A673 (cell line): ENCODE results near the gene MLPH. TPM values are rescaled to one million over a fixed set of nuclear protein-coding genes. Genes with fewer than 3 reads are reported as not detected.
A peak's percentile ranks its signal among the peaks of the same experiment; 100 is the strongest.
"Not testable (repeated sequence)": the region's sequence is repeated elsewhere in the genome, so short reads cannot be mapped to it uniquely, and the experiment has no call there.

Experiments
- BruUV-seq: library from RNA; stranded (reverse); fragments of 400-500 nt; replicated peaks from 2 replicates; lab custom pipeline; 2021; lab: Mats Ljungman, UMichigan
- CTCF ChIA-PET: fragments of 300-600 bp; sonication (Branson Sonifier 250); formaldehyde crosslinking; loops from one replicate; lab custom pipeline; 2022; ENCODE audit warnings: antibody characterized with exemption; lab: Charles Lee
- POLR2A ChIA-PET: fragments of 300-600 bp; sonication (Branson Sonifier 250); formaldehyde crosslinking; loops from one replicate; lab custom pipeline; 2022; ENCODE audit warnings: antibody characterized with exemption; ENCODE audit not compliant: low non-redundant PET; lab: Charles Lee
- DNase-seq: peaks from one replicate; pipeline ENCODE4 v3.0.0-alpha.2; 2015; ENCODE audit warnings: low spot score
- H3K27ac ChIP-seq: fragments of 200-600 bp; sonication (generic); 2 replicates; pipeline ENCODE4 v1.5.1; 2016; ENCODE audit warnings: mixed run types, low read depth, mild to moderate bottlenecking, mixed read lengths, antibody characterized with exemption, low read length; ENCODE audit not compliant: poor library complexity, severe bottlenecking
- H3K27me3 ChIP-seq: fragments of 200-600 bp; sonication (generic); replicated peaks from 2 replicates; pipeline ENCODE4 v1.6.1; 2017; ENCODE audit warnings: mixed run types, low read depth, mild to moderate bottlenecking, mixed read lengths, antibody characterized with exemption, low read length; ENCODE audit not compliant: insufficient read depth, poor library complexity
- H3K36me3 ChIP-seq: fragments of 200-600 bp; sonication (generic); 2 replicates; pipeline ENCODE4 v1.6.1; 2016; ENCODE audit warnings: mixed run types, mild to moderate bottlenecking, mixed read lengths, antibody characterized with exemption, low read length; ENCODE audit not compliant: insufficient read depth, poor library complexity, severe bottlenecking
- H3K4me1 ChIP-seq: fragments of 200-600 bp; sonication (generic); 2 replicates; pipeline ENCODE4 v1.6.1; 2017; ENCODE audit warnings: mixed run types, mild to moderate bottlenecking, mixed read lengths, antibody characterized with exemption, low read length; ENCODE audit not compliant: insufficient read depth, poor library complexity, severe bottlenecking
- H3K4me3 ChIP-seq: fragments of 200-600 bp; sonication (generic); 2 replicates; pipeline ENCODE4 v1.5.1; 2016; ENCODE audit warnings: low read depth, mixed run types, mild to moderate bottlenecking, mixed read lengths, low read length; ENCODE audit not compliant: poor library complexity, severe bottlenecking
- H3K9me3 ChIP-seq: fragments of 200-600 bp; sonication (generic); 2 replicates; pipeline ENCODE4 v1.6.1; 2016; ENCODE audit warnings: mixed run types, low read depth, mild to moderate bottlenecking, mixed read lengths, antibody characterized with exemption, low read length; ENCODE audit not compliant: poor library complexity, severe bottlenecking
- EZH2 ChIP-seq: fragments of 200-600 bp; sonication (generic); IDR thresholded peaks from 2 replicates; pipeline ENCODE4 v1.6.1; 2017; ENCODE audit warnings: borderline replicate concordance, low read depth, mild to moderate bottlenecking, mixed read lengths, antibody characterized with exemption, low read length; ENCODE audit not compliant: poor library complexity, severe bottlenecking
- intact Hi-C: fragments of 100-400 bp; cut with micrococcal nuclease; formaldehyde crosslinking; loops from one replicate; pipeline ENCODE4 v1.10.0; 2022; ENCODE audit not compliant: unreplicated experiment
- total RNA-seq: library from RNA; stranded (reverse); gene quantifications from 2 replicates; pipeline ENCODE4 v1.2.3, GENCODE V29; 2021
- TF ChIP-seq, protein P1 (sequence below): fragments of 300-800, 200-600 bp; sonication (generic); conservative IDR thresholded peaks from 2 replicates; pipeline ENCODE4 v1.5.1; 2017; ENCODE audit warnings: low read depth, mild to moderate bottlenecking, antibody characterized with exemption, low read length, moderate library complexity, mixed read lengths

MLPH gene
- total RNA-seq, 1 experiment from 2014 or later: not detected

DNA sequence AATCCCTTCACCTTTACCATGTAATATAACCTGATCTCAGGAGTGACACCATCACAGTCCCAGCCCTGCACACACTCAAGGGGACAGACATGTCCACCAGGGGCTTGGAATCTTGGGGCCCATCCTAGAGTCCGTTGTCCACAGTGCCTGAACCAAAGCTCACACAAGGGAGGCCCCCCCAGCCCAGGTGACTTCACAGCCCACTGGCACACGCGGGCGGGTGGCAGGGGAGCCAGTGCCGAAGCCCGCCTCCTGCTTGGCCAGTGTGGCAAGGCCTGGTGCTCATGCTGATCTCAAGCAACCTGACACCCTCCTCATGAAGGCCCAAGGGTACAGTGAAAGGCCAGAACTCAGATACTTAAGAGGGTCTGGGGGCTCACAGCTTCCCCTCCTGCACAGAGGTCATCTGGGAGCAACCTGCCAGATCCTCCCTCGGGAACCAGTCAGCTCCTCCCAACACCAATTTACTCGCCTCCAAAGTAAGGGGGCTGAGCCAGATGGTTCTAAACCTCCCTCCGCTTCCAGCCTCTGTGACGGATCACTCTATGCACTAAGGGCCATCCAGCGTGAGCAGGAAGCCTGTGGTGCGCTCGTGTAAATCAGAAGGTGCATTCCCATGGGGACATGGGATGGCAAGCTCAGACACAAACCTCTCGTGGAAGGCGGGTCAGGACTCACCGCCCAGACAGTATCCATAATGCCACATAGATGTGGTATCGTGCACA, 106.7 kb downstream of the MLPH start:
- Histone ChIP-seq H3K4me3 (no peak overlapping the region), H3K9me3 (no peaks in the 10 kb centered on the region), H3K4me1 (peaks cover 14% of the 10 kb centered on the region), H3K27ac (no peak overlapping the region), H3K36me3 (no peaks in the 10 kb centered on the region), H3K27me3 (no peaks in the 10 kb centered on the region)
- DNase-seq: no peak
- ChIA-PET POLR2A (interaction anchor here (0.5 kb wide), 1 partner anchor 196 kb away, joined by 4 read pairs; no protein-coding TSS in a partner anchor), CTCF (no interaction called here)
- intact Hi-C loops: no loop called here
- no TSS peak for BruUV-seq
- no peak for TF ChIP-seq EZH2
- TF ChIP-seq, protein P1, sequence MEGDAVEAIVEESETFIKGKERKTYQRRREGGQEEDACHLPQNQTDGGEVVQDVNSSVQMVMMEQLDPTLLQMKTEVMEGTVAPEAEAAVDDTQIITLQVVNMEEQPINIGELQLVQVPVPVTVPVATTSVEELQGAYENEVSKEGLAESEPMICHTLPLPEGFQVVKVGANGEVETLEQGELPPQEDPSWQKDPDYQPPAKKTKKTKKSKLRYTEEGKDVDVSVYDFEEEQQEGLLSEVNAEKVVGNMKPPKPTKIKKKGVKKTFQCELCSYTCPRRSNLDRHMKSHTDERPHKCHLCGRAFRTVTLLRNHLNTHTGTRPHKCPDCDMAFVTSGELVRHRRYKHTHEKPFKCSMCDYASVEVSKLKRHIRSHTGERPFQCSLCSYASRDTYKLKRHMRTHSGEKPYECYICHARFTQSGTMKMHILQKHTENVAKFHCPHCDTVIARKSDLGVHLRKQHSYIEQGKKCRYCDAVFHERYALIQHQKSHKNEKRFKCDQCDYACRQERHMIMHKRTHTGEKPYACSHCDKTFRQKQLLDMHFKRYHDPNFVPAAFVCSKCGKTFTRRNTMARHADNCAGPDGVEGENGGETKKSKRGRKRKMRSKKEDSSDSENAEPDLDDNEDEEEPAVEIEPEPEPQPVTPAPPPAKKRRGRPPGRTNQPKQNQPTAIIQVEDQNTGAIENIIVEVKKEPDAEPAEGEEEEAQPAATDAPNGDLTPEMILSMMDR: no peak

DNA sequence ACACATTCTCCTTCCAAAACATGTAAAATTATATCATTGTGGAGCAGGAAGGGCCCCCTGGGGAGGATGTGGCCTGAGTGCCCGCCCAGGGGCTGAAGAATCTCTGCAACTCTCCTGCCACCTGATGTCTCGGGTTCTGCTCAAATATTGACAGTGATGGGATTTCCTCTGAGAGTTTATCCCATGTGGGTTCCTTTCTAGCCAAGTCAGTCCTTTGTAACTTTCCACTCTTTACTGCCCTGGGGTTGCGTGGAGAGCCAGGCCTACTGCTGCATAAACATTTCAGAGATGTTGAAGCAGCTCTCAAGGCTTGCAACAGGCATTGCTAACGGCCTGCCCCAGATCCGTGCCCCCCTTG, 107.4 kb downstream of the MLPH start:
- intact Hi-C loops: no loop called here
- H3K4me3 ChIP-seq: no peak overlapping the region
- TF ChIP-seq EZH2: no peak
- TF ChIP-seq, protein P1: no peak
- peak; percentile 33 for DNase-seq
- ChIA-PET POLR2A (interaction anchor here (0.5 kb wide), 1 partner anchor 195 kb away, joined by 4 read pairs; no protein-coding TSS in a partner anchor), CTCF (no interaction called here)
- H3K27ac ChIP-seq: no peak overlapping the region
- no peaks in the 10 kb centered on the region for H3K9me3 ChIP-seq
- no peaks in the 10 kb centered on the region for H3K27me3 ChIP-seq
- no TSS peak for BruUV-seq
- peaks cover 14% of the 10 kb centered on the region for H3K4me1 ChIP-seq
- no peaks in the 10 kb centered on the region for H3K36me3 ChIP-seq

DNA sequence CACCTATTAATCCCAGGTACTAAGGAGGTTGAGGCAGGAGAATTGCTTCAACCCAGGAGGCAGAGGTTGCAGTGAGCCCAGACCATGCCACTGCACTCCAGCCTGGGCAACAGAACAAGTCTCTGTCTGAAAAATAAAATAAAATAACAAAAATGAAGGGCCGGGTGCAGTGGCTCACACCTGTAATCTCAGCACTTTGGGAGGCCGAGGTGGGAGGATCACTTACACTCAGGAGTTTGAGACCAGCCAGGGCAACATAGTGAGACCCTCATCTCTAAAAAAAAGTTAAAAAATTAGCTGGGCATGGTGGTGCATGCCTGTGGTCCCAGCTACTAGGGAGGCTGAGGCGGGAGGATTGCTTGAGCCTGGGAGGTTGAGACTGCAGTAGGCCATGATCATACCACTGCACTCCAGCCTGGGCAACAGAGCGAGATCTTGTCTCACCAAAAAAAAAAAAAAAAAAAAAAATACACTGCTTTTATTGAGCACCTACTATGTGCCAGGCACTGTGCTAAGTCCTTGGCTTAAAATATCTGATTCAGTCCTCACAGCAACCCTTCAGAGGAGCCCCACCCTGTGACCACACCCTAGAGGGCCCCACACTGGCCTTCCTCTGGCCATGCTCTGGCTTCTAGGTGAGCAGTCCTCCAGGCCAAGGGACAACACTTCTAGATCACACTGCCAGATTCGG, 108.9 kb downstream of the MLPH start:
- H3K4me1 ChIP-seq: peaks cover 23% of the 10 kb centered on the region
- H3K27ac ChIP-seq, intact Hi-C loops, H3K9me3 ChIP-seq, H3K36me3 ChIP-seq, BruUV-seq, DNase-seq, POLR2A ChIA-PET, H3K4me3 ChIP-seq, CTCF ChIA-PET, H3K27me3 ChIP-seq: not testable (repeated sequence)
